HG03354 (cell line): ENCODE data around the gene USP13.
"Not testable (repeated sequence)": the region's sequence is repeated elsewhere in the genome, so short reads cannot be mapped to it uniquely, and the experiment has no call there.

Experiments
- ATAC-seq: cut with Tn5 transposase; IDR thresholded peaks from one replicate; pipeline ENCODE4 v1.9.1; 2021; ENCODE audit warnings: mild to moderate bottlenecking; ENCODE audit not compliant: unreplicated experiment, poor library complexity, severe bottlenecking

The USP13 gene

DNA sequence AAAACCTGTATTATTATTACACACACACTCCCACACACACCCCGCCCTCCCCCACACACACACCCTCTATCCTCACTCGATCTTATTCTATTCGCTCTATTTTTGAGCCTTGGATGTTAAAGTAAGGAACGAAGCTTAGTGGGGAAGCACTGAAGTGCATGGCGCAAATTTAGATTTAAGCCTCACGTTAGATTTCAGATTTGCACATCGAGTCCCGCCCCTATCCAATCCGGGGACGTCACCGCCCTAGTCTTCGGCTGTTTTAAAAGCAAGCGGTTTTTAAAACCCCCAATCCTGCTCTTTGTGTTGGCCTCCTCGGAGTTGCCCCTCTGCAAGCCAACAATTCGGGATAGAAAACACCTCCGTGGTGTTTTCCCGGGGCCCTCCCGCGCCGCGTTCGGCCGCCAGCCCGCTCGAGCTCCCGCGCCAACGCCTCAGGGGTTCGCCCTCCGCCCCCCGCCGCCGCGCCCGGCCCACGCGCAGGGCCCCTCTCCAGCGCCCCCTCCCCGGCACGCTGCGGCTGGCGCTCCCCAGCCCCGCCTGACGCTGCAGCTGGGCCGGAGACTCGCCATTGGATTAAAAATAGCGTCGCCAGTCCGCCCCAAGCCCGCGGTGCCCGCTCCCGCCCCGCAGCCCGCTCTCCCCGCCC, at the start of gene USP13:
Gene USP13, plus strand, starts transcription at position 594 of the 649 bp plus-strand sequence. CDS start 186 bp downstream, outside the sequence.
- ATAC-seq, result peak; percentile 73

DNA sequence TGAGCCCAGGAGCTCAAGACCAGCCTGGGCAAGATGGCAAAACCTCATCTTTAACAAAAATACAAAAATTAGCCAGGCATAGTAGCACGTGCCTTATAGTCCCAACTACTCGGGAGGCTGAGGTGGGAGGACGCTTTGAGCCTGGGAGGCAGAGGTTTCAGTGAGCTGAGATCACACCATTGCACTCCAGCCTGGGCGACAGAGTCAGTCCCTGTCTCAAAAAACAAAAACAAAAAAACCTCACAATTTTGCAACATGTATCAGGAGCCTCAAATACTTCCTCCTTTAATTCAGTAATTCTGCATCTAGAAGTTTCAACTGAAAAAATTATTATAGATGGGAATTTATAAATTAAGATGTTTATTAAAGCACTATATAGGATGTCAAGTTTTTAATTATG, 49.5 kb upstream of the USP13 start:
- no peak for ATAC-seq

- ATAC-seq, result no peak
Observed at GRCh38 chr3:179603831-179604230, 49.0 kb upstream of the USP13 start.

DNA sequence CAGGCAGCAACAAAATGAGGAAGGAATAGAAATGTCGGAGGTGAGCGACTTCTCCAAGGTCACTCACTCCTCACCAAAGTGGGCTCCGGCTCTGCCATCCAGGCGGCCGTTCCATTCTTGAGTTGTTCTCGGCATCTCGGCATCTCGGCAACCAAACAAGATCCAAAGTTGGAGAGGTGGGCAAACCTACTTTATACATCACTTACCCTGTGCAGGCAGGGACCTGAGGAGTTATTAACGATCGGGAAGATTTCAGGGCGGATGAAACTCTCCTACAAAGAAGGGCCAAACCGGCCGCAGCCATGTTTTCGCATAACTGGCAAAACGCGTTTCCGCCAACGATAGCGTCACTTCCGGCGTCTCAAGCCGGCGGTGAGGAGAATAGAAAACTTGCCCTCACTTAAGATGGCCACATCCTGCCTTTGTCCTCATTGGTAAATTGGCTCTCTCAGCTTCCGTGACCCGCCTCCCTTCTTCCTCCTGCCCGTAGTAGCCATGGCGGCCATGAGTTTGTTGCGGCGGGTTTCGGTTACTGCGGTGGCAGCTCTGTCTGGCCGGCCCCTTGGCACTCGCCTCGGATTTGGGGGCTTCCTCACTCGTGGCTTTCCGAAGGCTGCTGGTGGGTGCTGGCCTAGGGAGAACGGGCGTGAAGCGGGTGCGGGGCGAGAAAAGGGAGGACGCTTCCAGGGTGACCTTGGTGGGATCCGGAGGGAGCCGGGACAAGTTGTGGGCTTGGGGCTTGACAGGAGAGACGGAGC, 48.3 kb upstream of the USP13 start, which contains the start of the genes MRPL47 and NDUFB5:
Gene MRPL47, minus strand, starts transcription at position 318 of the 758 bp plus-strand sequence. Its CDS starts 14 bp downstream, at position 304.
Gene NDUFB5, plus strand, starts transcription at position 474 of the 758 bp plus-strand sequence. Its CDS starts 22 bp downstream, at position 496.
- ATAC-seq, result peak; percentile 98

GRCh38 chr3:179606534-179607085, 46.2 kb upstream of the USP13 start:
- ATAC-seq, result no peak

DNA sequence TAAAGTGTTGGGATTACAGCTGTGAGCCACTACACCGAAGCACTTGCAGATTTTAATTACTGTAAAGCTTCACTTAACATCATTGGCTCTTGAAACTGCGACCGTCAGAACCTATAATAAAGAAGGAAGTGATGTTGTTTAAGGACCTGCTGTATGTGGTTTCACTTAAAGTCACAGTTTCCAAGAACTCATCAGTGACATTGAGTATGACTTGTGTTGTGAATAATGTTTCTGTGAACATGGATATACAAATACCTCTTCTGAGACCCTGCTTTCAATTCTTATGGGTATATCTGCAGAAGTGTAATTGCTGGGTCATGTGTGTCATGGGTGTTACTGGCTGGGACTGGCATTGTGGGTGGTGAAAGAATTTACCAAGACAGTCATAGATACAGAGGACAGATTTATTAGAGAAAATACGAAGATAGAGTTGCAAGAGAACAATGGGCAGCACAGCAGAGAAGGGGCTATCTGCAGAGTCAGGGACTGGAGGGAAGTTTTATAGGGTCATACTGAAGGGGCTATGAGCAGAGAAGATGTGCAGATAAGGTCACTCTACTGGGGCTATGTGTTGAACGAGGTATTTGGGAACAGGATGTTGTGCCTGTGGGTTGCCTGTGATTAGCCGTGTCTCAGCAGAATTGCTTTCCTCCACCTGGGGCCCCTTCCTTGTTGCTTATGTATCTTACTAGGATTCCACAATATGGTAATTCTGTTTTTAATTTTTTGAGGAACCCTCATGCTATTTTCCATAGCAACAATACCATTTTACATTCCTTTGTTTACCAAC, 43.7 kb upstream of the USP13 start:
- peak; percentile 44 for ATAC-seq

GRCh38 chr3:179610066-179610465, 42.8 kb upstream of the USP13 start:
- ATAC-seq, result no peak

GRCh38 chr3:179613807-179614206, 39.0 kb upstream of the USP13 start:
- no peak for ATAC-seq

GRCh38 chr3:179615458-179616173, 37.2 kb upstream of the USP13 start:
- no peak for ATAC-seq

GRCh38 chr3:179622023-179622422, 30.8 kb upstream of the USP13 start:
- ATAC-seq, result no peak

DNA sequence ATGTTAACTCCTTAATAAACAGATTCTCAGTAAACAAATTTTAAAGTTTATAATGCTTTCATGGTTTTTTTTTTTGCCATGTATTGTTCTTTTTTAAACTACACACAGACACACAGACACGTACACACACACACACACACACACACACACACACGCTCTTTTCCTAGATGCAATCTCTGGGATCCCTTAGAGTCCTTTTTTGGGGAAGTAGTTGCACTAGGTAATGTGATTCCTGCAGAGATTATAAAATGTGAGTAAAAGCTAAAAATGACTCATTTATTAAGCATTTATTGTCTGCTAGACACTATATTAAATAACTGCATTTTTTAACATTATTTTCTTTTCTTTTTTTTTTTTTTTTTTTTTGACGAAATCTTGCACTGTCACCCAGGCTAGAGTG, 28.4 kb upstream of the USP13 start:
- no peak for ATAC-seq

DNA sequence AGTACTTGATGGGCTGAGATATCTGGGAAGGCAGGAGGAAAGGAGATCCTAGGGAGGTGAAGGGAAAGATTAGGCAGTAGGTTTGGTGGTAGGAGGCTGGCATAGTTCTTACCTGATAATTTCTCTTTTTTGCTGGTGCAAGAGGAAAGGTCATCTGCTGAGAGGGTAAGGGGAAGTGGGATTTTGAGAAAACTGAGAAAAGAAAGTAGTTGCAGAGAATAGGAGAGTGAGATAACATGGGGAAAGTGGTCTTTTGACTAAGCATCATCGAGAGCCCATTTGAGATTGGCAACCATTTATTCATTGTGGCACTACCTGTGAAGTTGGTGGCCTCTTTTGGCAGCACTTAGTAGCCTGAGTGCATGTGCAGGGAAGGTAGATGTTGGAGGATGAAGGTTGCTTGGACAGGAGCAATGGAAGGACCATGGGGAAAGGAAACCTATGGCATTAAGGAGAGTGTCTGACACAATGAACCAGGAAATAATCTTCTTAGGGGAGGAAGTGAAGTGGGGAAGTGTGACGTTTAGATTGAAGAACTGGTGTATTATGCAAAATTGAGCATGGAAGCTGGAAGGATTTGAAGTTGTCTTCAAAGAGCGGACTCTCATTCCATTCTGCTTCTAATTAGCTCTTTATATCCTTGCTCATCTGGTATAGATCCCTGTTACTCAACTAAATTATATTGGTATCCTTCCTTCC, 21.9 kb upstream of the USP13 start:
- no peak for ATAC-seq

- ATAC-seq, result no peak
Observed at GRCh38 chr3:179640469-179640868, 12.4 kb upstream of the USP13 start.

DNA sequence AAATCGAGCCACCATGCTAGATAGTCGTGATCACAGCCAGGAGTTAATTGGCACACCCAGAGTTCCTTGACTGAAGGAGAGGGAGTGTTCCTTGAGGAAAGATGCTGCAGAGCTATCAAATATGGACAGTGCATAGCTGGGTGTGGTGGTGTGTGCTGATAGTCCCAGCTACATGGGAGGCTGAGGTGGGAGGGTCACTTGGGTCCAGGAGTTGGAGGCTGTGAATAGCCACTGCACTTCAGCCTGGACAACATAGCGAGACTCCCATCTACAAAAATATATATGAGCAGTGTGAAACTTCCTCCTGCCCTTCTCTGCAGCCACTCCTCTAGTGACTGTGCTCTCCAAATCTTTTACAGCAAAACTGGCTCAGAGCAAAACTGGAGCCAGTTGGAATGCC, 10.0 kb upstream of the USP13 start:
- ATAC-seq, result no peak

- not testable (repeated sequence) for ATAC-seq
Observed at GRCh38 chr3:179643837-179644236, 9.0 kb upstream of the USP13 start.

GRCh38 chr3:179646177-179646576, 6.7 kb upstream of the USP13 start:
- no peak for ATAC-seq

DNA sequence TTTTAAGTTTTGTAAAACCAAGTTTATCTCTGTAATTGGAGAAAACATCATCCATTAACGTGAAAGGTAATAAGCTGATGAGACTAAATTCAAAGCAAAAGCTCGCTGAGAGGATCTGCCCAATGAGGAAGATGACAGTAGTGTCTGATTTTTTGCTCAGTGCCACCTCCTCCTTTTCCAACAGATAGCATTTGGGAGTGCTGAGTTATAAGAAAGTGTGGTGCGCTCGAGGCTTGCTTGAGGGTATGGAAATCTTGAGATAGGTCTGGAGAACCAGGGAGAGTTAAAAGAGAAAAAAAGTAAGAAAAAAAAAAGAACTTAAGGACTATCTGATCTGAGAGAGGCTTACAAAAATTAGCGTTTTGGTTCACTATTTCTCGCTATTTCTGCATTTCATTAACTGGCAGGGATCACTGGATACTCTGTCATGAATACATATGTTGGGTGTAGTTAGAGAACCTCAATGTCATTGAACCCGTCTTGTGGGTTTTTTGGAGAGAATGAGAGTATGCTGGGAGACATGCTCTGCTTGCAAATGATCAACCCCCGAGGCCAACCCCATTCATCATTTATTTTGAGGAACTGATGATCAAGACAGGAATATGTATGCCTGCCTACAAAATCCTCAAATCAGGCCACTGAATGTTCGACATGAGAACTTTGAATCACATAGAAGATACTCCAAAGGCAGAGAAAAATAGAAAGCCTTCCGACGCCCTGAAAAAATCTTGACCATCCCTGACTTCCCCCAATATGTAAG, 973 bp upstream of the USP13 start:
- no peak for ATAC-seq
